ENCODE data around the gene ANK3. TPM values are rescaled to one million over a fixed set of nuclear protein-coding genes. Genes with fewer than 3 reads are reported as not detected.

ANK3 gene
- total and polyA plus RNA-seq, 2 donors (not counting 3 experiments of a cell fraction or from before 2014, with no cell fraction given) = 0.88 to 8.5 TPM

- dilution Hi-C loops (cut with MboI; ENCODE audit: extremely low pct_ligation_motif_present, low sequenced_read_pairs) = no loop called here
- no peak overlapping the region for H3K9ac ChIP-seq (replicated peaks; ENCODE audit: extremely low read depth, insufficient read depth, low read length)
- intact Hi-C loops (cut with micrococcal nuclease) = loop anchor here (10.0 kb wide), 2 partner anchors 1087 to 1257 kb away; no protein-coding TSS in a partner anchor
- FAIRE-seq = no peak
- no peak for DNase-seq (ENCODE audit: low read depth, low spot score)
- H3K9me1 ChIP-seq (replicated peaks; ENCODE audit: control insufficient read depth, extremely low read depth, insufficient read depth, low read length) = no peaks in the 10 kb centered on the region
- no peaks in the 10 kb centered on the region for H3K36me3 ChIP-seq (ENCODE audit: control insufficient read depth in 2 of 2, extremely low read depth in 1 of 2, insufficient read depth in 2 of 2, low read length in 2 of 2)
- no TSS peak for BruUV-seq (replicated peaks)
- no peak overlapping the region for H3K4me3 ChIP-seq (replicated peaks in 1 of 3; ENCODE audit: insufficient read depth in 1 of 3, low read depth in 1 of 3, low read length in 3 of 3)
- no peaks in the 10 kb centered on the region for H3K9me3 ChIP-seq (replicated peaks; ENCODE audit: control insufficient read depth, insufficient read depth, low read length)
- H3K27ac ChIP-seq (ENCODE audit: insufficient read depth, low read depth, low read length) = no peak overlapping the region
- H3K27me3 ChIP-seq (ENCODE audit: control insufficient read depth in 2 of 2, insufficient read depth in 2 of 2, low read length in 2 of 2) = no peaks in the 10 kb centered on the region
- ChIA-PET CTCF (interaction anchor here (1.1 to 1.3 kb wide), 2 partner anchors 16 to 212 kb away, joined by 3 read pairs; no protein-coding TSS in a partner anchor), POLR2A (no interaction called here)
- no peak overlapping the region for H3K4me2 ChIP-seq (ENCODE audit: insufficient read depth, low read length)
- no peaks in the 10 kb centered on the region for H3K4me1 ChIP-seq (ENCODE audit: control insufficient read depth, extremely low read depth, insufficient read depth, low read length)
- H4K20me1 ChIP-seq (replicated peaks; ENCODE audit: control insufficient read depth, extremely low read depth, insufficient read depth, low read length) = no peaks in the 10 kb centered on the region
- no peak overlapping the region for H2AFZ ChIP-seq (ENCODE audit: low read depth, low read length)
- TF ChIP-seq POLR2A (IDR thresholded peaks at IDR 0.05; ENCODE audit: low read depth, low read length) (no peak), MAX (IDR thresholded peaks at IDR 0.05; ENCODE audit: insufficient read depth, insufficient read length) (no peak), EZH2 (IDR thresholded peaks at IDR 0.05; ENCODE audit: borderline replicate concordance, low read depth, low read length, severe bottlenecking) (no peak), POLR2AphosphoS5 (IDR thresholded peaks at IDR 0.05; ENCODE audit: insufficient read depth, low read depth, low read length) (no peak), JUN (IDR thresholded peaks at IDR 0.05; ENCODE audit: borderline replicate concordance, insufficient read depth, insufficient read length, low read depth) (no peak), MYC (IDR thresholded peaks at IDR 0.05; ENCODE audit: low read depth, low read length) (no peak), FOS (IDR thresholded peaks at IDR 0.05; ENCODE audit: borderline replicate concordance, insufficient read depth, low read length) (no peak), GATA2 (IDR thresholded peaks at IDR 0.05; ENCODE audit: insufficient read depth, insufficient read length, low read depth, low read length) (no peak)
- TF ChIP-seq, protein P1, sequence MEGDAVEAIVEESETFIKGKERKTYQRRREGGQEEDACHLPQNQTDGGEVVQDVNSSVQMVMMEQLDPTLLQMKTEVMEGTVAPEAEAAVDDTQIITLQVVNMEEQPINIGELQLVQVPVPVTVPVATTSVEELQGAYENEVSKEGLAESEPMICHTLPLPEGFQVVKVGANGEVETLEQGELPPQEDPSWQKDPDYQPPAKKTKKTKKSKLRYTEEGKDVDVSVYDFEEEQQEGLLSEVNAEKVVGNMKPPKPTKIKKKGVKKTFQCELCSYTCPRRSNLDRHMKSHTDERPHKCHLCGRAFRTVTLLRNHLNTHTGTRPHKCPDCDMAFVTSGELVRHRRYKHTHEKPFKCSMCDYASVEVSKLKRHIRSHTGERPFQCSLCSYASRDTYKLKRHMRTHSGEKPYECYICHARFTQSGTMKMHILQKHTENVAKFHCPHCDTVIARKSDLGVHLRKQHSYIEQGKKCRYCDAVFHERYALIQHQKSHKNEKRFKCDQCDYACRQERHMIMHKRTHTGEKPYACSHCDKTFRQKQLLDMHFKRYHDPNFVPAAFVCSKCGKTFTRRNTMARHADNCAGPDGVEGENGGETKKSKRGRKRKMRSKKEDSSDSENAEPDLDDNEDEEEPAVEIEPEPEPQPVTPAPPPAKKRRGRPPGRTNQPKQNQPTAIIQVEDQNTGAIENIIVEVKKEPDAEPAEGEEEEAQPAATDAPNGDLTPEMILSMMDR (IDR thresholded peaks at IDR 0.05; ENCODE audit: extremely low read depth in 1 of 2, insufficient read depth in 1 of 2, low read depth in 1 of 2, low read length in 2 of 2) = no peak
- H3K79me2 ChIP-seq (ENCODE audit: control insufficient read depth, insufficient read depth, low read length) = no peaks in the 10 kb centered on the region
Observed at GRCh38 chr10:60042262-60042661, 347.4 kb downstream of the ANK3 start.
